A549 (cell line): ENCODE results near the gene CIROP. TPM values are rescaled to one million over a fixed set of nuclear protein-coding genes. Genes with fewer than 3 reads are reported as not detected.

Experiments
- ATAC-seq, 2 experiments: fragments of 200-7000 bp in 1 of 2; fragments of >200 bp in 1 of 2; cut with Nextera tagmentation in 1 of 2; cut with Tn5 transposase in 1 of 2; 3 replicates each; pipeline versions ENCODE4 v1.8.0 to v1.9.1; 2018 to 2020; ENCODE audit warnings: mild to moderate bottlenecking in 1 of 2, moderate library complexity in 1 of 2
- CTCF ChIA-PET: fragments of 300-600 bp; sonication (Branson Sonifier 250); formaldehyde crosslinking; extraction: SDS; loops from one replicate; lab custom pipeline; 2021; ENCODE audit warnings: antibody characterized with exemption, inconsistent platforms; lab: Yijun Ruan, JAX
- POLR2A ChIA-PET: fragments of 350-600 bp; formaldehyde crosslinking; extraction: SDS; loops from one replicate; lab custom pipeline; 2021; ENCODE audit warnings: antibody characterized with exemption, inconsistent platforms; lab: Yijun Ruan, JAX
- DNase-seq, 2 experiments: peaks; one replicate each; pipeline versions ENCODE4 v3.0.0 to v3.0.0-alpha.2; 2011 to 2016; ENCODE audit warnings: low read depth in 1 of 2, low spot score in 1 of 2
- FAIRE-seq: peaks from 2 replicates; lab custom pipeline; 2011; peaks lifted over from hg19 to GRCh38; lab: Jason Lieb, UNC
- H3K27ac ChIP-seq, 2 experiments: fragments of >200 bp; sonication (Bioruptor Twin); formaldehyde crosslinking; 3 replicates each; pipeline ENCODE4 v1.5.1; 2016 to 2017
- H3K4me1 ChIP-seq: fragments of >200 bp; sonication (Bioruptor Twin); formaldehyde crosslinking; 3 replicates; pipeline ENCODE4 v1.6.1; 2016
- H3K4me2 ChIP-seq: fragments of >200 bp; sonication (Bioruptor Twin); formaldehyde crosslinking; 3 replicates; pipeline ENCODE4 v1.6.1; 2016
- H3K4me3 ChIP-seq: fragments of >200 bp; sonication (Bioruptor Twin); formaldehyde crosslinking; 3 replicates; pipeline ENCODE4 v1.5.1; 2016
- H3K9me3 ChIP-seq: fragments of >200 bp; sonication (Bioruptor Twin); formaldehyde crosslinking; 3 replicates; pipeline ENCODE4 v1.6.1; 2016
- CEBPB ChIP-seq, 2 experiments: fragments of >200 bp in 1 of 2; sonication (Bioruptor Twin) in 1 of 2; formaldehyde crosslinking in 1 of 2; IDR thresholded peaks; 2 replicates each; pipeline ENCODE4 v1.6.1; 2012 to 2016
- CHD2 ChIP-seq: fragments of 150-350 bp; IDR thresholded peaks from 2 replicates; pipeline ENCODE4 v1.6.1; 2014; ENCODE audit warnings: low read length; ENCODE audit not compliant: partially characterized antibody
- EHMT2 ChIP-seq: fragments of 200-600 bp; sonication (generic); IDR thresholded peaks from 2 replicates; pipeline ENCODE4 v1.6.1; 2016; ENCODE audit warnings: antibody characterized with exemption, low read depth, mild to moderate bottlenecking, moderate library complexity
- EP300 ChIP-seq, 2 experiments: fragments of >200 bp; sonication (Bioruptor Twin); formaldehyde crosslinking; IDR thresholded peaks; 2 replicates in 1 of 2; 3 replicates in 1 of 2; pipeline ENCODE4 v1.6.1; 2016 to 2017
- FOSB ChIP-seq: fragments of 250-450 bp; sonication (Bioruptor Pico); IDR thresholded peaks from 2 replicates; pipeline ENCODE4 v1.5.0; 2020; ENCODE audit warnings: mild to moderate bottlenecking, moderate library complexity
- FOSL2 ChIP-seq, 2 experiments: fragments of 450-650 bp in 1 of 2; fragments of >200 bp in 1 of 2; sonication (Bioruptor Twin) in 1 of 2; formaldehyde crosslinking; IDR thresholded peaks; 2 replicates each; pipeline versions ENCODE4 v1.5.0 to v1.6.1; 2016 to 2020; ENCODE audit warnings: mild to moderate bottlenecking in 1 of 2, moderate library complexity in 1 of 2
- HDAC2 ChIP-seq: fragments of 200-600 bp; sonication (generic); IDR thresholded peaks from 2 replicates; pipeline ENCODE4 v1.6.1; 2016
- JUNB ChIP-seq: fragments of >200 bp; sonication (Bioruptor Twin); formaldehyde crosslinking; IDR thresholded peaks from 2 replicates; pipeline ENCODE4 v1.6.1; 2016
- KDM5A ChIP-seq: fragments of 200-600 bp; sonication (generic); IDR thresholded peaks from 2 replicates; pipeline ENCODE4 v1.6.1; 2016; ENCODE audit warnings: antibody characterized with exemption, mild to moderate bottlenecking
- NR3C1 ChIP-seq: fragments of >200 bp; sonication (Bioruptor Twin); formaldehyde crosslinking; IDR thresholded peaks from 3 replicates; pipeline ENCODE4 v1.6.1; 2017
- POLR2A ChIP-seq: IDR thresholded peaks from 2 replicates; pipeline ENCODE4 v1.6.1; 2012; ENCODE audit warnings: mild to moderate bottlenecking, low read length
- RAD21 ChIP-seq, 2 experiments: fragments of >200 bp in 1 of 2; sonication (Bioruptor Twin) in 1 of 2; formaldehyde crosslinking in 1 of 2; IDR thresholded peaks in 1 of 2; conservative IDR thresholded peaks in 1 of 2; 2 replicates in 1 of 2; 3 replicates in 1 of 2; pipeline ENCODE4 v1.6.1; 2012 to 2018; ENCODE audit warnings: inconsistent platforms in 1 of 2
- RFX5 ChIP-seq: fragments of 450-650 bp; IDR thresholded peaks from 2 replicates; pipeline ENCODE4 v1.7.1; 2014; ENCODE audit warnings: antibody characterized with exemption, mild to moderate bottlenecking, moderate library complexity
- TFCP2L1 ChIP-seq: fragments of 250-450 bp; sonication (Bioruptor Pico); IDR thresholded peaks from 2 replicates; pipeline ENCODE4 v1.5.0; 2021; ENCODE audit warnings: mild to moderate bottlenecking
- ZC3H11A ChIP-seq: fragments of 450-650 bp; IDR thresholded peaks from 2 replicates; pipeline ENCODE4 v1.6.1; 2014; ENCODE audit warnings: antibody characterized with exemption, mild to moderate bottlenecking
- whole genome bisulfite sequencing: methylation state at CpG from one replicate; pipeline ENCODE4 v1.1.6; 2017; ENCODE audit errors: missing lambda C conversion rate; 5-methylcytosine and 5-hydroxymethylcytosine counted together
- polyA plus RNA-seq, 4 experiments: library from polyadenylated mRNA; depleted of rRNA in 3 of 4; stranded (reverse); fragments of >200 nt; fragmentation: RNase III in 1 of 4; extraction: RNeasy Plus Mini Kit Qiagen cat#74134 plus additional on column Dnase treatment in 1 of 4; gene quantifications; 2 replicates in 3 of 4; 3 replicates in 1 of 4; pipeline ENCODE4 v1.2.3, GENCODE V29; 2011 to 2017
- TF ChIP-seq, protein P1 (sequence below): IDR thresholded peaks from 2 replicates; pipeline ENCODE4 v1.6.1; 2012
- TF ChIP-seq, protein P2 (sequence below): fragments of 250-450 bp; sonication (Bioruptor Pico); IDR thresholded peaks from 2 replicates; pipeline ENCODE4 v1.5.0; 2020; ENCODE audit warnings: low read depth, mild to moderate bottlenecking, moderate library complexity
- TF ChIP-seq, protein P3 (sequence below): fragments of 150-350 bp; IDR thresholded peaks from 2 replicates; pipeline ENCODE4 v1.6.1; 2014; ENCODE audit warnings: low read depth, mild to moderate bottlenecking, low read length
- TF ChIP-seq, protein P4 (sequence below): IDR thresholded peaks from 2 replicates; pipeline ENCODE4 v1.6.1; 2012
- TF ChIP-seq, protein P5 (sequence below): fragments of >200 bp; sonication (Bioruptor Twin); formaldehyde crosslinking; IDR thresholded peaks from 3 replicates; pipeline ENCODE4 v1.5.1; 2016
- TF ChIP-seq, protein P6 (sequence below): fragments of >200 bp; sonication (Bioruptor Twin); formaldehyde crosslinking; IDR thresholded peaks from 3 replicates; pipeline ENCODE4 v1.6.1; 2016

The CIROP gene
- polyA plus RNA-seq, 2 of the 4 experiments (the other 2 are of a cell fraction), result not detected

DNA sequence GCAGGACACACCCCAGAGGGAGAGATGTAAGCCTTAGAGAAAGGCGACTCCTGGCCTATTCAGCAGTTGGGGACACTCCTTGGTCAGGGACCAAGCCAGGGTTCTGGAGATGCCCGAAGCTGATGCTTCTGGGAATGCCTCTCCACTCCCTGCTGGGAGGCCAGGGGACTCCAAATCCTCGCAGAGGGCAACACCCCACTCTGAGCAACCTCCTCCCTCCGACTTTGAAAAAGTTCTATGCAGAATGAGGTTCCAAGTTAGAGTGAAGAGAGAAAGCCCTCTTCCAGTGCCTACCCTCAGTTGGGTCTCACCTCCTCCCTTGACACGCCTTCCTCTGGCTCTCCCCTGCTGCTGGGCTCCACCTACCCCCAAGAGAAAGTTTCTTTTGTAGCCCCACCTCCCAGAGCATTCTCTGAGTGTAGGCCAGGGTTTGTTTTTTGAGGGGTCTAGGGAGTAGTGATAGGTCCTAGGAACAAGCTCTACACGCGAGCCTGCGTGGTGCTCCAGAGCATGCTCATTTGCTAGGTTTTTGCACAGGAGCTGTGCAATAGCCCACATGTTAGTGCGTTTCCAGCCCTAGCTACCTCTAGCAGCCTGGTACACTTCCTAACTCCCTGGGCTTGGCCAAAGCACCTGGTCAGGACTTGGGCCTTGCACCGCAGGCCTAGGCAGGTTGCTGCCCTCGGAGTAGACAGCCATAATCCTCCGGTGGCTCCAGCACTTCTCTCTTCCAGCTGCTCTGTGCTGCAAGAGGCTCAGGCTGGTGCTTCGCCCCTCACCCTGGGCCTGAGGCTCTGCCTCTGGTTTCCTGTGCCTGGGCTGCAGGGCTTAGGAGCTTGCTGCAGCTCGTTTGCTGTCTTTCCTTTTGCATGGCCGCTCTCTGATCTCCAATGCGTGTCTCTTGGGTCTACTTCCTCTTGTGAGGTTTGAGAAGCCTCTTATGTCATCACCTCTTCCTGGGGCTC lies 14.9 kb upstream of the CIROP start (continued):
- TF ChIP-seq EP300 (IDR thresholded peaks at IDR 0.05), result no peak
- TF ChIP-seq, protein P1, sequence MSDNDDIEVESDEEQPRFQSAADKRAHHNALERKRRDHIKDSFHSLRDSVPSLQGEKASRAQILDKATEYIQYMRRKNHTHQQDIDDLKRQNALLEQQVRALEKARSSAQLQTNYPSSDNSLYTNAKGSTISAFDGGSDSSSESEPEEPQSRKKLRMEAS, result no peak
- TF ChIP-seq, protein P2, sequence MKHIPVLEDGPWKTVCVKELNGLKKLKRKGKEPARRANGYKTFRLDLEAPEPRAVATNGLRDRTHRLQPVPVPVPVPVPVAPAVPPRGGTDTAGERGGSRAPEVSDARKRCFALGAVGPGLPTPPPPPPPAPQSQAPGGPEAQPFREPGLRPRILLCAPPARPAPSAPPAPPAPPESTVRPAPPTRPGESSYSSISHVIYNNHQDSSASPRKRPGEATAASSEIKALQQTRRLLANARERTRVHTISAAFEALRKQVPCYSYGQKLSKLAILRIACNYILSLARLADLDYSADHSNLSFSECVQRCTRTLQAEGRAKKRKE (CRISPR knock-in tag), result no peak

DNA sequence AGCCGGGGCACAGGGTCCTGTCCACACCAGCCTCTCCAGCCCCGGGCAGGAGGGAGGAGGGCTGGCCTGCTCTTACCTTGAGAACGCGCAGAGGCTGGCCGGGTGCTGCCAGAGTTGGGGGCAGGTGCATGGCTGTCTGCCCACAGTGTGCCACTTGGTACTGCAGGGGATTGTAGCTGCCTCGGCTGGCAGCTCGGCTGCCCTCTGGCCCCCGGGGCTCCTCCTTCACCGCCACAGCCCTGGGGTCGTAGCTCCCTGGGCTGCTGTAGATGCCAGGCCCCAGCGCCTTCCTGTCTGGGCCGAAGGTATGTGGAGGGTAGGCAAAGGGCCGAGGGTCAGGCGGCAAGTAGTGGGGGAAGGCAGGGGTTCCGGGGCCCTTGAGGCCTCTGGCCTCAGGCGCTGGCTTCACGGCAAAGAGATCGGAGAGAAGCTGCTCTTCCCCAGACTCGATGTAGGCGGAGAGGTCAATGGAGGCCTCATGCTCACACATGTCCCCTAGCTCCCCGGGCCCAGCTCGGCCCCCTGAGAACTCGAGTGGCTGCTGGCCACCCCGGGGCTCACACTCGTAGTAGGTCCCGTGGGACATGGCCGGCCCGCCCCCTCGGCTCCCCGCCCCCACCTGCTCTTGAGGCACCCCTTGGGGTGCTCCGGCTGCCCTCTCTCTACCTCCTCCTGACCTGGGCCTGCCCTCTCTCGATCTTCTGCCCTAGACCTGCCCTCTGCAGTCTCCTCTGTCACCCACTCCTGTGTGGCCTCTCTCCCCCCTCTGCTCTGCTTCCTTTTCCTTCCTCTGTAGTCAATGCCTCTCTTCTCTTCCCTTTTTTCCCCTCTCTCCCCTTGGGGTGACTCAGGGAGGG lies 13.9 kb upstream of the CIROP start, which contains the start of gene CEBPE:
Gene CEBPE (minus strand): TSS at position 750 of the 857 bp plus-strand sequence. CDS start 164 bp downstream, at position 586.
- CTCF ChIA-PET, result interaction anchor here (0.6 to 24.2 kb wide), 8 partner anchors 10 to 952 kb away, joined by 3 to 848 read pairs (median 8); partner anchors contain the start of gene SLC7A8
- no peak for FAIRE-seq
- no peaks in the 10 kb centered on the region for H3K9me3 ChIP-seq
- no peak for ATAC-seq
- no peak within 1 kb of the TSS; a peak in 1 of 6 replicates for H3K27ac ChIP-seq
- no peak for DNase-seq
- TF ChIP-seq RFX5, result no peak
- no peak for TF ChIP-seq ZC3H11A
- no peak for TF ChIP-seq HDAC2
- no peak for TF ChIP-seq EHMT2
- TF ChIP-seq, protein P2 (CRISPR knock-in tag), result no peak
- no peak for TF ChIP-seq CEBPB (IDR thresholded peaks at IDR 0.05)
- TF ChIP-seq, protein P1, result no peak
- TF ChIP-seq, protein P3, sequence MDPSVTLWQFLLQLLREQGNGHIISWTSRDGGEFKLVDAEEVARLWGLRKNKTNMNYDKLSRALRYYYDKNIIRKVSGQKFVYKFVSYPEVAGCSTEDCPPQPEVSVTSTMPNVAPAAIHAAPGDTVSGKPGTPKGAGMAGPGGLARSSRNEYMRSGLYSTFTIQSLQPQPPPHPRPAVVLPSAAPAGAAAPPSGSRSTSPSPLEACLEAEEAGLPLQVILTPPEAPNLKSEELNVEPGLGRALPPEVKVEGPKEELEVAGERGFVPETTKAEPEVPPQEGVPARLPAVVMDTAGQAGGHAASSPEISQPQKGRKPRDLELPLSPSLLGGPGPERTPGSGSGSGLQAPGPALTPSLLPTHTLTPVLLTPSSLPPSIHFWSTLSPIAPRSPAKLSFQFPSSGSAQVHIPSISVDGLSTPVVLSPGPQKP, result no peak
- no peak for TF ChIP-seq RAD21 (conservative IDR thresholded peaks at IDR 0.05 in 1 of 2, IDR thresholded peaks at IDR 0.05 in 1 of 2)
- TF ChIP-seq, protein P4, sequence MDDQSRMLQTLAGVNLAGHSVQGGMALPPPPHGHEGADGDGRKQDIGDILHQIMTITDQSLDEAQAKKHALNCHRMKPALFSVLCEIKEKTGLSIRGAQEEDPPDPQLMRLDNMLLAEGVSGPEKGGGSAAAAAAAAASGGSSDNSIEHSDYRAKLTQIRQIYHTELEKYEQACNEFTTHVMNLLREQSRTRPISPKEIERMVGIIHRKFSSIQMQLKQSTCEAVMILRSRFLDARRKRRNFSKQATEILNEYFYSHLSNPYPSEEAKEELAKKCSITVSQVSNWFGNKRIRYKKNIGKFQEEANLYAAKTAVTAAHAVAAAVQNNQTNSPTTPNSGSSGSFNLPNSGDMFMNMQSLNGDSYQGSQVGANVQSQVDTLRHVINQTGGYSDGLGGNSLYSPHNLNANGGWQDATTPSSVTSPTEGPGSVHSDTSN, result no peak
- TF ChIP-seq POLR2A, result no peak
- no peak for TF ChIP-seq FOSL2 (IDR thresholded peaks at IDR 0.05)
- TF ChIP-seq FOSL2 (CRISPR knock-in tag; IDR thresholded peaks at IDR 0.05), result no peak
- no peak for TF ChIP-seq NR3C1
- no peak for TF ChIP-seq KDM5A
- no peak for TF ChIP-seq CHD2
- TF ChIP-seq, protein P5, sequence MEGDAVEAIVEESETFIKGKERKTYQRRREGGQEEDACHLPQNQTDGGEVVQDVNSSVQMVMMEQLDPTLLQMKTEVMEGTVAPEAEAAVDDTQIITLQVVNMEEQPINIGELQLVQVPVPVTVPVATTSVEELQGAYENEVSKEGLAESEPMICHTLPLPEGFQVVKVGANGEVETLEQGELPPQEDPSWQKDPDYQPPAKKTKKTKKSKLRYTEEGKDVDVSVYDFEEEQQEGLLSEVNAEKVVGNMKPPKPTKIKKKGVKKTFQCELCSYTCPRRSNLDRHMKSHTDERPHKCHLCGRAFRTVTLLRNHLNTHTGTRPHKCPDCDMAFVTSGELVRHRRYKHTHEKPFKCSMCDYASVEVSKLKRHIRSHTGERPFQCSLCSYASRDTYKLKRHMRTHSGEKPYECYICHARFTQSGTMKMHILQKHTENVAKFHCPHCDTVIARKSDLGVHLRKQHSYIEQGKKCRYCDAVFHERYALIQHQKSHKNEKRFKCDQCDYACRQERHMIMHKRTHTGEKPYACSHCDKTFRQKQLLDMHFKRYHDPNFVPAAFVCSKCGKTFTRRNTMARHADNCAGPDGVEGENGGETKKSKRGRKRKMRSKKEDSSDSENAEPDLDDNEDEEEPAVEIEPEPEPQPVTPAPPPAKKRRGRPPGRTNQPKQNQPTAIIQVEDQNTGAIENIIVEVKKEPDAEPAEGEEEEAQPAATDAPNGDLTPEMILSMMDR, result no peak
- no peak for TF ChIP-seq TFCP2L1 (CRISPR knock-in tag)
- TF ChIP-seq, protein P6, sequence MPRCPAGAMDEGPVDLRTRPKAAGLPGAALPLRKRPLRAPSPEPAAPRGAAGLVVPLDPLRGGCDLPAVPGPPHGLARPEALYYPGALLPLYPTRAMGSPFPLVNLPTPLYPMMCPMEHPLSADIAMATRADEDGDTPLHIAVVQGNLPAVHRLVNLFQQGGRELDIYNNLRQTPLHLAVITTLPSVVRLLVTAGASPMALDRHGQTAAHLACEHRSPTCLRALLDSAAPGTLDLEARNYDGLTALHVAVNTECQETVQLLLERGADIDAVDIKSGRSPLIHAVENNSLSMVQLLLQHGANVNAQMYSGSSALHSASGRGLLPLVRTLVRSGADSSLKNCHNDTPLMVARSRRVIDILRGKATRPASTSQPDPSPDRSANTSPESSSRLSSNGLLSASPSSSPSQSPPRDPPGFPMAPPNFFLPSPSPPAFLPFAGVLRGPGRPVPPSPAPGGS, result no peak
- no peak for TF ChIP-seq JUNB
- TF ChIP-seq FOSB (CRISPR knock-in tag), result no peak
- H3K4me1 ChIP-seq, result peaks cover 22% of the 10 kb centered on the region
- no peak within 1 kb of the TSS for H3K4me3 ChIP-seq
- WGBS, result 81% methylated on average over 22 of the region's 32 CpGs
- POLR2A ChIA-PET, result no interaction called here
- H3K4me2 ChIP-seq, result no peak within 1 kb of the TSS
